ENCODE results near the gene FN3K.

The FN3K gene

DNA sequence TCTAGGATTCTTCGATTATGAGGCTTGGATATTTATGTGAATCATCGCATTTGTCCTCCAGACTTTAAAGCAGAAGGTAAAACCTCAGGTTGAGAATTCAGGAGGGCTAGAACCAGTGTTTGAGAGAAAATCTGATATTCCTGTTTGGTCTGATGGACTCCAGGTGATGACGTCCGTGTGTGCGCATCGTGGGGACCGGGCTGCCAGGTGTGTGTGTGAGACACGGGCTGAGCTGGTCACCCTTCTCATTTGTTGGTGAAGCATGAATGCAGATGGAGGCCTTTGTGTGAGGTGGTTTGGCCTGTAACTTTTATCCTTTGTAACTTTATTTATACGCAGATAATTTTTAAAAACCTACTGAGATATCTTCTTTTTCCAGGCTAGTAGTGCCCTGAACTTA lies 61.6 kb downstream of the FN3K start:
- DNase-seq: no peak

DNA sequence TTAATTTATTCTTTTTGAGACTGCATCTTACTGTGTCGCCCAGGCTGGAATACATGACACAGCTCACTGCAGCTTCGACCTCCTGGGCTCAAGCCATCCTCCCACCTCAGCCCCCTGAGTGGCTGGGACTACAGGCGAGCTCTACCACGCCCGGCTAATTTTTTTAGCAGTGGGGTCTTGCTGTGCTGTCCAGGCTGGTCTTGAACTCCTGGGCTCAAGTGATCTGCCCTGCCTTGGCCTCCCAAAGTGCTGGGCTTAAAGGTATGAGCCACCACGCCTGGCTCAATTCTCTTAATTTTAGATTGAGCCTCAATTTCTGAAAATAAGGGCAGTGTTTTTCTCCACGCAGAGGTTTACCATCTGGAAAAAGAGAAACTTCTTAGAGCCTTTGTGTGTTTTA lies 63.3 kb downstream of the FN3K start:
- DNase-seq: no peak

DNA sequence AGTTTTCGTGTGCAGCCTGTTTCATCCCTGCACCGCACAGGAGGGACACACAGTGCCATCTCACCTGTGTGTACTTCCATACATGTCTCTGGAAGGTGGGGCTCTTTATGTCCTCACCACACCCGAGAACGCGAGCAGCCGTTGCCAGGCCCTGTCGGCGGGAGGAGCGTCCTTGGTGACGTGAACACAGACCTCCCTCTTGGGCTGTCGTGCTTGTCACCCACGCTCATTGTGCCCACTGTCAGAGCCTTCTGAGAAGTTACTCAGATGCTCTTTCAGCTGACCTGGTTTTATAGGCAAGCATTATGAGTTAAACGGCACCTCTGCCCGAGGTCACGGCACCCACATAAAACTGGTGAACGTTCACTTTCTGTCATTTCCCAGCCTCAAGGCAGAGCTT lies 64.2 kb downstream of the FN3K start:
- no peak for DNase-seq

All from OCI-M1 (cell line).